LNCaP clone FGC (cell line): ENCODE results near the gene SLC32A1.
A peak's percentile ranks its signal among the peaks of the same experiment; 100 is the strongest.

Experiments
- DNase-seq: peaks from one replicate; pipeline ENCODE4 v3.0.0-alpha.2; 2011; ENCODE audit warnings: low read depth
- H3K4me3 ChIP-seq: 2 replicates; pipeline ENCODE4 v1.5.1; 2011; ENCODE audit warnings: mild to moderate bottlenecking, low read depth, low read length, control low read depth
- TF ChIP-seq, protein P1 (sequence below): IDR thresholded peaks from 2 replicates; pipeline ENCODE4 v1.5.1; 2012; ENCODE audit warnings: mild to moderate bottlenecking; ENCODE audit not compliant: control insufficient read depth, insufficient read depth; ENCODE audit errors: extremely low read depth

SLC32A1 gene

DNA sequence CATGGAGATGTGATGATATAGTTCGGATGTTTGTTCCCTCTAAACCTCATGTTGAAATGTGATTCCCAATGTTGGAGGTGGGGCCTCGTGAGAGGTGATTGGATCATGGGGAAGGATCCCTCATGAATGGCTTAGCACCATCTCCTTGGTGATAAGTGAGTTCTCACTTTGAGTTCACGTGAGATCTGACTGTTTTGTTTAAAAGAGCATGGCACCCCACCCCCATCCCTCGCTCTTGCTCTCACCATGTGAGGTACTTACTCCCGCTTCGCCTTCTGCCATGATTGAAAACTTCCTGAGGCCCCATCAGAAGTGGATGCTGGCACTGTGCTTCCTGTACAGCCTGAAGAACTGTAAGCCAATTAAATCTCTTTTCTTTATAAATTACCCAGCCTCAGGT, 10.9 kb downstream of the SLC32A1 start:
- no peak for DNase-seq
- TF ChIP-seq, protein P1, sequence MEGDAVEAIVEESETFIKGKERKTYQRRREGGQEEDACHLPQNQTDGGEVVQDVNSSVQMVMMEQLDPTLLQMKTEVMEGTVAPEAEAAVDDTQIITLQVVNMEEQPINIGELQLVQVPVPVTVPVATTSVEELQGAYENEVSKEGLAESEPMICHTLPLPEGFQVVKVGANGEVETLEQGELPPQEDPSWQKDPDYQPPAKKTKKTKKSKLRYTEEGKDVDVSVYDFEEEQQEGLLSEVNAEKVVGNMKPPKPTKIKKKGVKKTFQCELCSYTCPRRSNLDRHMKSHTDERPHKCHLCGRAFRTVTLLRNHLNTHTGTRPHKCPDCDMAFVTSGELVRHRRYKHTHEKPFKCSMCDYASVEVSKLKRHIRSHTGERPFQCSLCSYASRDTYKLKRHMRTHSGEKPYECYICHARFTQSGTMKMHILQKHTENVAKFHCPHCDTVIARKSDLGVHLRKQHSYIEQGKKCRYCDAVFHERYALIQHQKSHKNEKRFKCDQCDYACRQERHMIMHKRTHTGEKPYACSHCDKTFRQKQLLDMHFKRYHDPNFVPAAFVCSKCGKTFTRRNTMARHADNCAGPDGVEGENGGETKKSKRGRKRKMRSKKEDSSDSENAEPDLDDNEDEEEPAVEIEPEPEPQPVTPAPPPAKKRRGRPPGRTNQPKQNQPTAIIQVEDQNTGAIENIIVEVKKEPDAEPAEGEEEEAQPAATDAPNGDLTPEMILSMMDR, result no peak
- H3K4me3 ChIP-seq, result no peak overlapping the region

- TF ChIP-seq, protein P1, result no peak
- DNase-seq, result no peak
Observed at GRCh38 chr20:38737887-38738286, 13.6 kb downstream of the SLC32A1 start.

DNA sequence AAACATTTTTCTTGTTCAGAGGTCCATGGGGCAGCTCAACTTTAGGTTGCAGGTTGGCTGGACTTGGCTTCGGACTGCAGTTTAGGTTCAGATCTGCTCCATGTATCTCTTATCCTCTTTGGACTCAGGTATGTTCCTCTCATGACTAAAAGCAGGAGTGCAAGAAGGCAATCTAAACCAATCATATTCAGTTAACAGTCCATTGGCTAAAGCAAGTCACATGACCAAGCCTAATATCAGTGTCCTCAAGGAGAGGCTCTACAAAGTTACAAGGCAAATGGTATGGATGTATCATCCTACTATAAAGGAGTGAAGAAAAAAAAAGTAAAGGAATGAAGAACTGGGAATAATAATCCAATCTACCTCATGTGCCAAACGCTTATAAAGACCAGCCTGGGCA, 21.5 kb downstream of the SLC32A1 start:
- TF ChIP-seq, protein P1, result no peak
- no peak for DNase-seq
- no peak overlapping the region for H3K4me3 ChIP-seq

More at GRCh38 chr20:38737887-38738286, 13.6 kb downstream of the SLC32A1 start:
- H3K4me3 ChIP-seq, result no peak overlapping the region

- peak overlapping the region; percentile 24 for H3K4me3 ChIP-seq
- TF ChIP-seq, protein P1, result no peak
- no peak for DNase-seq
Observed at GRCh38 chr20:38747495-38748096, 23.3 kb downstream of the SLC32A1 start.

GRCh38 chr20:38748097-38748860, 24.0 kb downstream of the SLC32A1 start, which contains the start of gene ACTR5:
ACTR5 (plus strand) TSS chr20:38748460; CDS start chr20:38748479, 19 bp downstream.
- H3K4me3 ChIP-seq, result peak within 1 kb of the TSS; percentile 83
- TF ChIP-seq, protein P1, result no peak
- peak; percentile 52 for DNase-seq

GRCh38 chr20:38748861-38749149, 24.5 kb downstream of the SLC32A1 start:
- H3K4me3 ChIP-seq, result peak overlapping the region; percentile 83
- TF ChIP-seq, protein P1, result no peak
- DNase-seq, result no peak
